Measurements from ENCODE around the gene ZNF41.
"Not testable (repeated sequence)": the region's sequence is repeated elsewhere in the genome, so short reads cannot be mapped to it uniquely, and the experiment has no call there.

Gene ZNF41

GRCh38 chrX:47518144-47518543, 35.1 kb upstream of the ZNF41 start:
- no peak for TF ChIP-seq CTCF (IDR thresholded peaks at IDR 0.05; ENCODE audit: low read depth, low read length)
- H3K27ac ChIP-seq = no peak overlapping the region
- no peaks in the 10 kb centered on the region for H3K36me3 ChIP-seq
- DNase-seq = no peak
- H3K4me3 ChIP-seq (ENCODE audit: low read depth, low read length) = no peak overlapping the region
- peaks cover 17% of the 10 kb centered on the region for H3K27me3 ChIP-seq (ENCODE audit: insufficient read depth, low read depth, severe bottlenecking)
- H3K9me3 ChIP-seq (ENCODE audit: severe bottlenecking) = no peaks in the 10 kb centered on the region

- H3K4me3 ChIP-seq (ENCODE audit: low read depth, low read length) = no peak overlapping the region
- peaks cover 8% of the 10 kb centered on the region for H3K27me3 ChIP-seq (ENCODE audit: insufficient read depth, low read depth, severe bottlenecking)
- no peak for TF ChIP-seq CTCF (IDR thresholded peaks at IDR 0.05; ENCODE audit: low read depth, low read length)
- no peaks in the 10 kb centered on the region for H3K36me3 ChIP-seq
- no peak overlapping the region for H3K27ac ChIP-seq
- no peaks in the 10 kb centered on the region for H3K9me3 ChIP-seq (ENCODE audit: severe bottlenecking)
- no peak for DNase-seq
Observed at GRCh38 chrX:47515941-47516665, 33.1 kb upstream of the ZNF41 start.

- Histone ChIP-seq H3K27ac (no peak overlapping the region), H3K36me3 (no peaks in the 10 kb centered on the region), H3K4me3 (ENCODE audit: low read depth, low read length) (no peak overlapping the region), H3K27me3 (ENCODE audit: insufficient read depth, low read depth, severe bottlenecking) (peaks cover 8% of the 10 kb centered on the region), H3K9me3 (ENCODE audit: severe bottlenecking) (no peaks in the 10 kb centered on the region)
- TF ChIP-seq CTCF (IDR thresholded peaks at IDR 0.05; ENCODE audit: low read depth, low read length) = no peak
- DNase-seq = no peak
Observed at GRCh38 chrX:47514533-47515235, 31.7 kb upstream of the ZNF41 start.

GRCh38 chrX:47513034-47513965, 30.3 kb upstream of the ZNF41 start:
- not testable (repeated sequence) for H3K27me3 ChIP-seq (ENCODE audit: insufficient read depth, low read depth, severe bottlenecking); DNase-seq; H3K36me3 ChIP-seq; H3K9me3 ChIP-seq (ENCODE audit: severe bottlenecking); H3K27ac ChIP-seq
- H3K4me3 ChIP-seq (ENCODE audit: low read depth, low read length) = peak overlapping the region; percentile 17

- not testable (repeated sequence) for H3K27ac ChIP-seq; H3K36me3 ChIP-seq; DNase-seq; H3K4me3 ChIP-seq (ENCODE audit: low read depth, low read length); H3K9me3 ChIP-seq (ENCODE audit: severe bottlenecking); H3K27me3 ChIP-seq (ENCODE audit: insufficient read depth, low read depth, severe bottlenecking)
Observed at GRCh38 chrX:47512383-47512782, 29.4 kb upstream of the ZNF41 start.

- TF ChIP-seq CTCF (IDR thresholded peaks at IDR 0.05; ENCODE audit: low read depth, low read length) = no peak
- Histone ChIP-seq H3K27ac (no peak overlapping the region), H3K4me3 (ENCODE audit: low read depth, low read length) (no peak overlapping the region), H3K27me3 (ENCODE audit: insufficient read depth, low read depth, severe bottlenecking) (peaks cover 15% of the 10 kb centered on the region), H3K36me3 (no peaks in the 10 kb centered on the region), H3K9me3 (ENCODE audit: severe bottlenecking) (no peaks in the 10 kb centered on the region)
- no peak for DNase-seq
Observed at GRCh38 chrX:47507153-47507867, 24.3 kb upstream of the ZNF41 start.

All from WERI-Rb-1 (cell line).